Hematopoietic multipotent progenitor cell treated with erythropoietin and hydrocortisone succinate and interleukin-3 and kit ligand, for 6 days (in vitro differentiated cells): ENCODE results near the gene TBC1D20.
A peak's percentile ranks its signal among the peaks of the same experiment; 100 is the strongest.

Experiments used
- DNase-seq: peaks from one replicate; pipeline ENCODE4 v3.0.0-alpha.2; 2015

Gene TBC1D20

DNA sequence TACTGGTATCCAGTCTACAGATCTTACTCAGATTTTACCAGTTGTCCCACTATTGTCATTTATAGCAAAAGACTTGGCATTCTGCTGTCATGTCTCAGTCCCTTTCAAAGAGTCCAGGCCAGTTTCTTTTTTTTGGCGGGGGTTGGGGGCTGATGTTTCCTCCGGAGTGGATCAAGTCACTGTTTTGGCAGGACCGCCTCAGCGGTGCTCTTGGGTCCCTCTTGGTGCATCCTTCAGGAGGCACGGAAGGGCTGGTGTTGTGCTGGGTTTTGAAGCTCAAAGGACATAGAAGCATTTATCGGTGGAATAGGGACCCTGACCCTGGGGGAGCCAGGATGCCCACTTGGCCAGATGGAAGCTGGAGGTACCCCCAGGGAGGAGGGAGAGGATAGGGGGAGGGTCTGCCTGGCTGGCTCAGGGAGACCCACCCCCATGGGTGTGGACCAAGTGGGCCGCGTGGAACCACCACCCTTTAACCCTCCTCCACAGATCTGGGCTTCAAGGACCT lies 43.4 kb downstream of the TBC1D20 start:
- no peak for DNase-seq

DNA sequence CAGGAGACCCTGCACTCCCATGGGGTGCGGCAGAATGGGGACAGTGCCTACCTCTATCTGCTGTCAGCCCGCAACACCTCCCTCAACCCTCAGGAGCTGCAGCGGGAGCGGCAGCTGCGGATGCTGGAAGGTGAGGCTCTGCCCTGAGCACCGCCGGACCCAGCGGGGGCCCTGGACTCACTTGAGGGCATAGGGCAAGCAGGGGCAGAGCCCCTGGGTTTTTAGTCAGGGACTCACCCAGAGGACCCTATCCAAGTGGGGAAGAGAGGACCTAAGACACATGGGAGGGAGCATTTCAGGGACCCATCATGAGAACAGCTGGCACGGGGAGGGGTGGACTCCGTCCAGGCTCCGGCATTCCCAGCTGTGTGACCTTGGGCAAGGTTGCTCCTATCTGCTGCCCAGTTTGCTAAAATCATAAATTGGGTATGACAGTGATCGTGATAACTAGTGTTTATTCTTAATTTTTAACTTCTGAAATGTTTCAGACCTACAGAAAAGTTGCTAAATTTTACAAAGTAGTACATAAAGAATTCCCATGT lies 44.5 kb downstream of the TBC1D20 start:
- DNase-seq: no peak

DNA sequence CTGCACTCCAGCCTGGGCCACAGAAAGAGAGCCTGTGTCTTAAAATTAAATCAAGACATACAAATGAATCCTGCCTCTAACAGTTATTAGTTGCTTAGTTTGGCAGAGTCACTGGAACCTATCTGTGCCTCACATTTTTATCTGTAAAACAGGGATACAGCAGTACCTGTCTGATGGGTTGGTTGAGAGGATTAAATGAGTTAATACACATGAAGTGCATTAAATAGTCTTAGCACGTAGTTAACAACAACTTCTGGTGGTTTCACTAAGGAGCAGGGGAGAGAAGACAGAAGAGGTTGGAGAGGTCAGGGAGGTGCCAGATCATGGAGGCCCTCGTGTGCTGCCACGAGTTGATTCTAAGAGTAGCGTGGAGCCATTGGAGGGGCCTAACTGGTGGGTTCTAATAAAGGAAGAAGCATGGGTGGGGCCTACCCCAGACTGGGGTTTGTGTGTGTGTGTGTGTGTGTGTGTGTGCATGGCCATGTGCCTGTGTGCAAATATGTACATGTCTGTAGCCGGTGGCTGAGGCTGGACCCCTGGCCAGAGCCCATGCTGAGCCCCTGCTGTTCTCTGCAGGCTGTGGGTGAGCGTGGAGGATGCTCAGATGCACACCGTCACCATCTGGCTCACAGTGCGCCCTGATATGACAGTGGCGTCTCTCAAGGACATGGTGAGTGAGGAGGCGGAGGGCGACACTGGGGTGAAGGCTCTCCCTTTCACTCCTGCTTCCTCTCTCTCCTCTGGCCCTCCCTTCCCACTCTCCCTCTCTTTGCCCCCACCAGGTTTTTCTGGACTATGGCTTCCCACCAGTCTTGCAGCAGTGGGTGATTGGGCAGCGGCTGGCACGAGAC lies 45.2 kb downstream of the TBC1D20 start:
- no peak for DNase-seq

DNA sequence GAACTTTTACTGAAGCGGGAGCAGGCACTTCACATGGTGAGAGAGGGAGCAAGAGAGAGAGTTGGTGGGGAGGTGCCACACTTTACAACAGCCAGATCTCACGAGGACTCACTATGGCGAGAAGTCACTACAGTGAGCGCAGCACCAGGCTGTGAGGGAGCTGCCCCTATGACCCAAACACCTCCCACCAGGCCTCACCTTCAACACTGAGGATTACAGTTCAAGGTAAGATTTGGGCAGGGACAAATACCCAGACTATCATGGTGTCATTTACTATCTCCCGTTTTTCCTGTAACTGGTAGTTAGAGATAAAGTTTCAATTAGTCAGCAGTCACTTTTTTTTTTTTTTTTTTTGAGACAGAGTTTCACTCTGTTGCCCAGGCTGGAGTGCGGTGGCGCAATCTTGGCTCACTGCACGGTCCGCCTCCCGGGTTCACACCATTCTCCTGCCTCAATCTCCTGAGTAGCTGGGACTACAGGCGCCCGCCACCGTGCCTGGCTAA lies 46.5 kb downstream of the TBC1D20 start:
- DNase-seq: peak; percentile 60

DNA sequence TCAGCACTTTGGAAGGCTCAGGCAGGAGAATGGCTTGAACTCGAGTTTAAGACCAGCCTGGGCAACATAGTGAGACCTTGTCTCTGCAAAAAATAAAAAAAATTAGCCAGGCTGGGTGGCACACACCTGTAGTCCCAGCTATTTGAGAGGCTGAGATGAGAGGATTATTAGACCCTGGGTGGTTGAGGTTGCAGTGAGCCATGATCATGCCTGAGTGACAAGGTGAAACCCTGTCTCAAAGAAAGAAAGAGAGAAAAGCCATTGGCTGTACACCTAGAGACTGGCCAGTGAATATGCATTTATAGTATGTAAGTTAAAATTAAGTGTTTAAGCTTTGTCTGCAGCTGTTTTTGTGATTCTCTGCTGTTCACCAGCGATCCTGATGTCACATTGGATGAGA lies 48.2 kb downstream of the TBC1D20 start:
- DNase-seq: no peak

DNA sequence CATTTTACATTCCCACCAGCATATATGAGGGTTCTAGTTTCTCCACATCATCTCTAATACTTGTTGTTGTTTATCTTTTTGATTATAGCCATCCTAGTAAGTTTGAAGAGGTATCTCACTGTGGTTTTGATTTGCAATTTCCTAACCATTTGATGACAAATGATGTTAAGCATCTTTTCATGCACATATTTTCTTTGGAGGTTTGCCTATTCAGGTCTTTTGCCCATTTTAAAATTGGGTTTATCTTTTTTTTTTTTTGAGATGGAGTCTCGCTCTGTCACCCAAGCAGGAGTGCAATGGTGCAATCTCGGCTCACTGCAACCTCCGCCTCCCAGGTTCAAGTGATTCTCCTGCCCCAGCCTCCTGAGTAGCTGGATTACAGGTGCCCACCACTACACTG lies 50.3 kb downstream of the TBC1D20 start:
- DNase-seq: no peak

DNA sequence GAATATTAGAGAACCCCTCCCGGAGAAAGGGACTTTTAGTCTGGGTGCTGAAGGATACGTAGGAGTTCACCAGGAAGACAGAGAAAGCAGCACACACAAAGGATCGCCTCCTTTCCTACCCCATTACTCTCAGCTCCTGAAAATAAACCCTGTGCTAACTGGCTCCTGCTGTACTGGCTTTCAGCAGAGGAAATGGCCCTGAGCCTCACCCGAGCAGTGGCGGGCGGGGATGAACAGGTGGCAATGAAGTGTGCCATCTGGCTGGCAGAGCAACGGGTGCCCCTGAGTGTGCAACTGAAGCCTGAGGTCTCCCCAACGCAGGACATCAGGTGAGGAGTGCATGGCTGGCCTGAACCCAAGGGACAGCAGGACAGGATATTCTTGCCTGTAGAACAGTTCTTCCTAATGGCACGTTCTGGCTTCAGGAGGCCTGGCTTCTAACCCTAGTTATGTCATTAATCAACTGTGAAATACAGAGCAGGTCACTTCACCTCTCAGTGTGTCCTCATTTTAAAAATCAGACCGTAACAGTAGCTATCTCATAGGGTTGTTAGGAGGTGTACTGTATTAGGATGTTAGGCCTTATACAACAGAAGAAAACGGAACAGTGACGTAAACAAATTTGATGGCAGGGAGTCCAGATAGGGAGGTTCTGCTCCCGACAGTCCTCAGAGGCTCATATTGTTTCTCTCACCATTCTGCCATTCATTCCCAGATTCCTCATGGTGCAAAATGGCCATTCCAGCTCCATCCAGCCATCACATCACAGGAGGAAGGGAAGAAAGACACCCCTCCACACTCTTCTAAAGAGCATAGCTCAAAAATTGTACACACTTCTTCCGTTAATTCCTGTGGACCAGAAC lies 52.4 kb downstream of the TBC1D20 start:
- peak; percentile 21 for DNase-seq

DNA sequence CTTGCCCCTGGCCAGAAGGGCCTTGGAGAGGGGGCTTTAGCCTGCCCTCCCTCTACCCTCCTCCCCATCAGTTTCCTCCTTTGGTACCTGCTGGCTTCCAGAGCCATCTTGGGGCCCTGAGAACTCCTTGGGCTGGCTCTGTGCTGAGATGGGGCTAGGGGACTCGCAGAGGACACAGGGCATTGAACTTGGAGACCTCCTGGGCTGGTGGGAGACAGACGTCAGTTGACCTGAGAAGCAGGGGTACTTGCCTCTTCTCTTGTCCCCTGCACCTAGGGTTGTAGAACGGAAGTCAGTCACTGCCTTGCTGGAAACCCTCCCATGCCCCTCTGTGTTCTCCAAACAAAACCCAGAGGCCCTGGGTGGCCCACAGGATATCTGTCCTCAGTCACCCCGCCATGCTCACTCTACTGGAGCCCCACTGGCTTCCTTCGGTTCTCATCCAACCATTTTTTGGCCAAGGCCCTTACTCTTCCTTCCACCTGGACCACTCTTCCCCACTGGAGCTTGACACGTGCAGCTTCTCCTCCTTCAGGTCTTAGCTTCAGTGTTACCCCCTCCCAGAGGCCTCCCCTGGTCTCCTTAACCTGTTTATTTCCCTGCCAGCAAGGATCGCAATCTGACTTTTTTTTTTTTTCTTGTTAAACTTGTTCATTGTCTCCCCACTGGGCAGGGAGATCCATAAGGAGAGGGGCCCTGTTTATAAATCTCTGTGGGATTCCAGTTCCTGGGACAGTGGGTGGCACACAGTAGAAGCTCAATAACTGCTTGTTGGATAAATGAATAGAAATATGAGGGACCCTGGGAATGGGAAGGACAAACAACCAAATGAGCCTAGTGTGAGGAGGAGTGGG lies 53.3 kb downstream of the TBC1D20 start:
- peak; percentile 48 for DNase-seq

DNA sequence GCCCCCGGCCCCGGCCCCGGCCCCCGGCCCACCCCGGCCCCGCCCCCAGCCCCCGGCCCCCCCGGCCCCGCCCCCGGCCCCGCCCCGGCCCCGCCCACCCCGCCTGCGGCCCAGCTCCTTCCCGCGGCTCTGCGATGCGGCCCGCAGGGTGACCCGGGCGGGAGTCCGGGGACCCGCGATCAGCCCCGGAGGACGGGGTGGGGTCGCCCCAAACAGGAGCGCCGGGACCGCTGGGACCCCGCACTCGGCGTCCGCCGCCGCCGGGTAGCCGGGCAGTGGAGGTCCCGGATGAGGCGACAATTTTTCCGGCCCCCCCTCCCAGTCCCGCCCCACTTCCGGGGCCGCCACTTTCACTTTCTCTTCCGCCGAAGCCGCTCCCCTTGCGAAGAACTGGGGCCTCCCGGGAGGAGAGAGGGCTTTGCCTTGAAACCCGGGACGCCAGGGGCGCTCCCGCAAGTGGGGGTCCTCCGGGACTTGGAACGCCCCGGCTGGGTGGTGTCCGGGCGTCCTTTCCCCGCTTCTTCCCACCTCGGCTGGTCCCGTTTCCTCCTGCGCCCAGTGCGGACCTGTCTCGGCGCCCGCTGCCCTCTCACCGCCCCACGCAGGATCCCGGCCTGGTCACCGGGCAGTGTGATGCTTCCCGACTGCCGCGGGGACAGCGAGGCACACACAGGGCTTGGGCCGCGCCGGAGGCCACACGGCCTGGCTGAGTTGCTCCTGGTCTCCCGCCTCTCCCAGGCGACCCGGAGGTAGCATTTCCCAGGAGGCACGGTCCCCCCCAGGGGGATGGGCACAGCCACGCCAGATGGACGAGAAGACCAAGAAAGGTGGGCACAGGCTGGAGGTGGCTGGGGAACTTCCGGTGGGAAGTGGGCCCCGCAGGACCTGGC lies 54.1 kb downstream of the TBC1D20 start, which contains the start of gene RBCK1:
Gene RBCK1 (plus strand): TSS at position 347 of the 890 bp plus-strand sequence. CDS start 459 bp downstream, at position 806.
- DNase-seq: peak; percentile 91

DNA sequence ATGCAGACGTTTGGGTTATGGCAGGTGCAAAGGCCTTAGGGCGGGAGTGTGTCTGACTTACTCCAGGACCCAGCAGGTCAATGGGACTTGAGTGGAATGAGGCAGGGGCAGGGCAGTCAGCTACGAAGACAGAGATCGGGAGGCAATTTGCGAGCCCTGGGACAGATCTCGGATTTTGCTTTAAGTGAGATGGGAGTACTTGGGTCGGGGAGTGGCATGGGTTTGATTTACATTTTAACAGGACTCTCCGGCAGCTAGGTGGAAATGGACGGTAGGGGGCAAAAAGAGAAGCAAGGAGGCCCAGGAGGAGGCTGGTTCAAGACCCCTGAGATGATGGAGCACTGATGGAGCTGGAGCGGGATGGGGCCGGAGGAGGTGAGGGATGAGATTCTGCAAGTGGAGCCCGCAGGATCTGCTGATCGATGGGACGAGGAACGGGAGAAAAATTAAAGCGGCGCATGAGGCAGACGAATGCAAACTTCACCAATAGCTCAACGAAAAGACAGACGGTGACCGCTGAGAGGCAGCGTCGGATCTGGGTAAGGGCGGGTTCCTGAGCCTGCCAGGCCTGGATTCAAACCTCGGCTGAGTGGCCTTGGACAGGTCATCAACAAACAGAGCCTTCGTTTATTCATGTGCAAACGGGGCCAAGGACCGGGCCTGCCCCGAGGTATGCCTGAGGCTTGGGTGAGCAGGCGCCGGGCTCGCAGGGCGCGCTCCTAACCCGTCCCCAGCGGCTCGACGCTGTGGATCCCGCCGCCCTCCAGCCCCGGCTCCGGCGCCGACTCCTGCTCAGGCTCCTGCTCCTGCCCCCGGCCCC lies 55.0 kb downstream of the TBC1D20 start:
- DNase-seq: peak; percentile 86

DNA sequence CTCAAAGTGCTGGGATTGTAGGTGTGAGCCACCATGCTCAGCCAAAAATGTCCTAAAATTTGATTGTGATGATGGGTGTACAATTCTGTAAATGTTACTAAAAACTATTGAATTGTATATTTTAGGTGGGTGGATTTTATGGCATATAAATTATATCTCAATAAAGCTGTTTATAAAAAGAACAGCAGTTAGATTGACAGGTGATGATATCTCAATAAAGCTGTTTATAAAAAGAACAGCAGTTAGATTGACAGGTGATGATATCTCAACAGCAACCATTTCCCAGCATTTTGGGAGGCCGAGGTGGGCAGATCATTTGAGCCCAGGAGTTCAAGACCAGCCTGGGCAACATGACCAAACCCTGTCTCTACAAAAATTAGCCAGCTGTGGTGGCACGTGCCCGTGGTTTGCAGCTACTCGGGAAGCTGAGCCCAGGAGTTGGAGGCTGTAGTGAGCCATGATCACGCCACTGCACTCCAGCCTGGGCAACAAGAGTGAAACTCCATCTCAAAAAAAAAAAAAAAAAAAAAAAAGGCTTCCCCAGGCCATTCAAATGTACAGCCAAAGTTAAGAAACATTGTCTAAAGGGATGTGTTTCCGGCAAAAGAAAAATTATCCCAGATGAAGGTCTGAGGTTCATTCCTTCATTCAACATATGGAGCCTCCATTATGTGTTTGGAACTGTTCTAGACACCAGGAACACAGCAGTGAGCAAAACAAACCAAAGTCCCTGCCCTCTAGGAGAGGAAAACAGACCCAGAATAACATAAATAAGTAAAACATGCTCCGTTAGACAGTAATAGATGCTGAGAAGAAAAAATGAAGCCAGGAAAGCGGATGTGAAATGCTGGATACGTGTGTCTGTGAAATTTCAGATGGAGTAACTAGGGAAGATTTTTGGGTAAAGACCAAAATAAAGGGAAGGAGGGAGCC lies 55.9 kb downstream of the TBC1D20 start:
- DNase-seq: no peak

DNA sequence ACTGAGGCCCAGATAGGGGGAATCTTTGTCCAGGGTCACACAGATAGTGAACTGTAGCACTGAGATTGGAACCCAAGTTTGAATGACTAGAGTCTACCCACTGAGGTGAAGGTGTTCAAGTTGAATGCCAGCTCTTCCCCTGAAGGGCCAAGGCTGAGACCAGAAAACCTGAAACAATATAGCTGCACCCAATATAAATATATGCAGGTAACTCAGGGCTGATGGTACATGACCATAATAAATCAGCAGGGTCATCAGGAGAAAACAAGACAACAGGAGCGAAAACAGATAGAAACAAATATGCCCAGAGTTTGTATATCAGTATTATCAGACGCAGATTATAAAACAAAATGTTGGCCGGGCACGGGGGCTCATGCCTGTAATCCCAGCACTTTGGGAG lies 58.2 kb downstream of the TBC1D20 start:
- DNase-seq: no peak

DNA sequence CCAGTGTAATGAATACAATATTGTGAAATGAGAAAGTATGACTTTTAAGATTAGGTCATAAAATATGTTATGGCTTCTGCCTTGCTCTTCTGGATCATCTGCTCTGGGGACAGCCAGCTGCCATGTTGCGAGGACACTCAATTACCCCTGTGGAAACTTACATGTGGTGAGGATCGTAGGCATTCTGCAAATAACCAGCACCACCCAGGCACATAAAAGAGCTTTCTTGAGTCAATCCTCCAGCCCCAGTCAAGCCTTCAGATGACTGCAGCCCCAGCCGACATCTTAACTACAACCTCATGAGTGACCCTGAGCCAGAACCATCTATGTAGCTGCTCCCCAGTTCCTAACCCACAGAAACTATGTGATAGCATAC lies 58.8 kb downstream of the TBC1D20 start:
- no peak for DNase-seq

DNA sequence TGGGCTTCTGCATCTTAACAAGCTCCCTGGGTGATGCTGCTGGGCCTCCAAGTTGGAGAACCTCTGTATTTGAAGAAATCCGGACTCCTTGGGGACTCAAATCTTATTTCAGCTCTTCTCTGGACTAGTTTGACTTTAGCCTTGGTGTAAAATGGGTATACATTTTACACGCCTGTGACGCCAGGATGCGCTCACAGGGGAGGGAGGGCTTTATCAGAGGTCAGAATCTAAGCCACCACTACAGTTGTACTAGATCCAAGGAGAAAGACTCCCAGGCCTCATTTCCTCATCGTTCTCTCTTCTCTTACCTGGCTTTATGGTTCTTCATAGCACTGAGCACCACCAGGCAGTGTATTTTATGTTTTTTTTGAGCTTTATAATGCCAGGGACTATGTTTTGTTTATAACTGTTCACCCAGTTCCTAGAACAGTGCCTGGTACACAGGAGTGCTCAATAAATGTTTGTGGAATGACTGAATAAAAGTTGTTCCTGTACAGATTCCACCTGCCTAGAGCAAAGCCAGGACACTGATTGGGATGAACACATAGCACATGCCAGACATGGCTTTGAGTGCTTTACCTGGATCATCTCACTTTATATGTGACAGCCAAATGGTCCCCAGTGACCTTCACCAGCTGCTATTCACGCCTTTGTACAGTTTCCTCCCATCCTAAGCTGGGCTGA lies 59.3 kb downstream of the TBC1D20 start:
- no peak for DNase-seq

DNA sequence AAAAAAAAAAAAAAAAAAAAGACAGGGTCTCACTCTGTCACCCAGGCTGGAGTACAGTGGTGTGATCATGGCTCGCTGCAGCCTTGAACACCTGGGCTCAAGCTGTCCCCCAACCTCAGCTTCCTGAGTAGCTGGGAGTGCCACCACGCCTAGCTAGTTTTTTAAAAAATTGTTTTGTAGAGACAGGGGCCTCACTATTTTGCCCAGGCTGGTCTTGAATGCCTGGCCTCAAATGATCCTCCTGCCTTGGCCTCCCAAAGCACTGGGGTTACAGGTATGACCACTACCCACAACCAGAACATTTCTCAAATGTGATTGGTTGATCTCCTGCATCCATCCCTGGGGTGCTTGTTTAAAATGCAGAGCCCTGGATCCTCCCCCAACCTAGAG lies 59.8 kb downstream of the TBC1D20 start:
- DNase-seq: no peak

DNA sequence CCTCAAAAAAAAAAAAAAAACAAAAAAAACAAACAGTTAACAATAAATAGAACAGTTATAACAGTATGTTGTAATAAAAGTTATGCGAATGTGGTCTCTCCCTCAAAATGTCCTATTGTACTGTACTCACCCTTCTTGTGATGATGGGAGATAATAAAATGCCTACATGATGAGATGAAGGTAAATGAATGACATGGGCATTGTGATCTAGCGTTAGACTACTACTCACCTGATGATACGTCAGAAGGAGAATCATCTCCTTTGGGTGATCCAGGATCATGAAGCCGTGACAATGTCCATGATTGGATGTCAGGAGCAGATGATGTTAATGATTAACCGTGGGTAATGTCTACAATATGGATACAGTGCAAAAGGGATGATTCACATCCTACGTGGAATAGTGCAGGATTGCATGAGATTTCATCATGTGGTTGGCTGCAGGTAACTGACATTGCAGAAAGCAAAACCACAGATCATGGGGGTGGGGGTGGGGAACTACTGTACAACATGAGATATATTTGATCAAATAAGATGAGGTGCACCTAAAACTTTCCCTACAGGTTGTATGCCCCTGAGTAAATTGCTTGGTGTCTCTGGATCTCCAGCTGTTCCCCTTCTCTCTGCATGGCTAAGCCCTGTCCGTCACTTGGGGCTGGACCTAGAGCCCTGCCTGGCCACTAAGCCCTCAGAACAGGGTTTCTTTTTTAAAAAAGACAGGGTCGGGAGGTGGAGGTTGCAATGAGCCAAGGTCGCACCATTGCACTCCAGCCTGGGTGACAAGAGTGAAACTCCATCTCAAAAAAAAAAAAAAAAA lies 60.4 kb downstream of the TBC1D20 start:
- DNase-seq: peak; percentile 18

DNA sequence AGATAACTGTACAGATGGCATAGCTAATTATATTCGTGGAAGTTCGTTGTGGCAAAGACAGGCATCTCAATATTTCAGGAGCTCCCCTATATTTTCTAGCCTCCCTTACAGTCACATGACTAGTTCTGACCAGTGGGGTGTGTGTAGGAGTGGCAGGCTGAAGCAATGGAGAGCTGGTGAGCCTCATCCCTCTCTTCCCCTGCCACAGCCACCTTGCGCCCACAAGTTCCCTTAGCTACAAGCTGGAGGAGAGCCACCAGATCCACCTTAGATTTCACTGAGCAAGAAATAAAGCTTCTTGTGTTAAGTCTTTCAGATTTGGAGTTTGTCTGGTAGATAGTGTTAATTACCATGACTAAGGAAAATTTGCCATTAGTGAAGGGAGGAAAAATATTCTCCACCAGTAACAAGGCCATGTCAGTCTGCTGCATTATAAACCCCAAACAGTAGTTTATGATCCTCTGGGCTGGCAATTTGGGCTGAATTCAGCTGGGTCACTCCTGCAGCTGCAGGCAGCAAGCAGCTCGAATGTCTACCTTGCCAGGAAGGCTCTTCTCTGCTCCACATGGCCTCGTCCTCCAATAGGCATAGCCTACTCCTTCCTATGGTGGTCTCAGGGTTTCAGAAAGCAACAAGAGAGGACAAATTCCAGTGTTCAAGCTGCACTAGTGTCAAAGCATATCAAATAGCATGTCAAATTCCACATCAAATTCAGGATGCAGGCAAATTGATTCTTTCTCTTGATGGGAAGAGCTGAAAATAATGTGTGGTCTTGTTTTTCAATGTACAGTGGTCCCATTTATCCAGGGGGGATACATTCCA lies 61.7 kb downstream of the TBC1D20 start:
- DNase-seq: peak; percentile 48
